Activated CD4-positive, alpha-beta memory T cell treated with anti-CD3 and anti-CD28 coated beads, Interleukin-2, amount 10 ng/mL, durations not matched to agents 7 days and 5 days (primary cell): Measurements from ENCODE around the gene IL36RN. TPM values are rescaled to one million over a fixed set of nuclear protein-coding genes. Genes with fewer than 3 reads are reported as not detected.
"Not testable (repeated sequence)": the region's sequence is repeated elsewhere in the genome, so short reads cannot be mapped to it uniquely, and the experiment has no call there.

ENCODE experiments used
- CTCF ChIA-PET: fragments of 350-600 bp; sonication (Branson Sonifier 250); formaldehyde crosslinking; loops from one replicate; lab custom pipeline; 2021; ENCODE audit warnings: antibody characterized with exemption, inconsistent platforms; lab: Charles Lee
- POLR2A ChIA-PET: fragments of 350-600 bp; sonication (Branson Sonifier 250); formaldehyde crosslinking; loops from one replicate; lab custom pipeline; 2021; ENCODE audit warnings: antibody characterized with exemption; lab: Charles Lee
- DNase-seq: peaks from one replicate; pipeline ENCODE4 v3.0.0-alpha.2; 2020
- H3K27ac Mint-ChIP-seq: one replicate; pipeline ENCODE4 v1.8.0; 2021; ENCODE audit warnings: mild to moderate bottlenecking, mixed read lengths
- H3K27me3 Mint-ChIP-seq: one replicate; pipeline ENCODE4 v1.8.0; 2021; ENCODE audit warnings: mixed read lengths
- H3K36me3 Mint-ChIP-seq: one replicate; pipeline ENCODE4 v1.8.0; 2021; ENCODE audit warnings: low read depth, mixed read lengths
- H3K4me1 Mint-ChIP-seq: one replicate; pipeline ENCODE4 v1.8.0; 2021; ENCODE audit warnings: mixed read lengths
- H3K4me3 Mint-ChIP-seq: one replicate; pipeline ENCODE4 v1.8.0; 2021; ENCODE audit warnings: mild to moderate bottlenecking, mixed read lengths
- H3K9me3 Mint-ChIP-seq: one replicate; pipeline ENCODE4 v1.8.0; 2021; ENCODE audit warnings: mixed read lengths
- total RNA-seq, 2 experiments: library from RNA; stranded (reverse); gene quantifications; one replicate each; pipeline ENCODE4 v1.2.3, GENCODE V29; 2021

IL36RN gene
- total RNA-seq, 2 experiments from 2014 or later = not detected

GRCh38 chr2:113080134-113080533 is 21.1 kb downstream of the IL36RN start:
- peaks cover 15% of the 10 kb centered on the region for H3K27me3 Mint-ChIP-seq
- H3K36me3 Mint-ChIP-seq = no peaks in the 10 kb centered on the region
- peaks cover 6% of the 10 kb centered on the region for H3K4me1 Mint-ChIP-seq
- H3K4me3 Mint-ChIP-seq = no peak overlapping the region
- H3K9me3 Mint-ChIP-seq = no peaks in the 10 kb centered on the region
- POLR2A ChIA-PET = interaction anchor here (0.5 to 1.3 kb wide), 2 partner anchors 95 to 119 kb away, joined by 3 to 4 read pairs; no protein-coding TSS in a partner anchor
- CTCF ChIA-PET = interaction anchor here (0.6 to 3.4 kb wide), 44 partner anchors 8 to 310 kb away, joined by 3 to 78 read pairs (median 5); partner anchors contain the start of genes IL1F10 and PSD4
- peak; percentile 60 for DNase-seq
- no peak overlapping the region for H3K27ac Mint-ChIP-seq

GRCh38 chr2:113081488-113082210 is 22.7 kb downstream of the IL36RN start:
- DNase-seq = no peak
- Mint-ChIP-seq H3K27me3 (peaks cover 10% of the 10 kb centered on the region), H3K4me1 (peaks cover 9% of the 10 kb centered on the region), H3K4me3 (no peak overlapping the region), H3K27ac (no peak overlapping the region), H3K36me3 (no peaks in the 10 kb centered on the region), H3K9me3 (no peaks in the 10 kb centered on the region)
- ChIA-PET POLR2A (no interaction called here), CTCF (interaction anchor here (1.4 to 2.8 kb wide), 4 partner anchors 56 to 308 kb away, joined by 4 to 78 read pairs (median 18); partner anchors contain the start of gene PSD4)

- ChIA-PET CTCF (interaction anchor here (1.0 kb wide), 1 partner anchor 10 kb away, joined by 3 read pairs; no protein-coding TSS in a partner anchor), POLR2A (interaction anchor here (1.0 to 1.9 kb wide), 2 partner anchors 91 to 123 kb away, joined by 3 to 5 read pairs; partner anchors contain the start of gene PSD4)
- H3K27ac Mint-ChIP-seq = no peak overlapping the region
- no peaks in the 10 kb centered on the region for H3K36me3 Mint-ChIP-seq
- DNase-seq = no peak
- H3K4me3 Mint-ChIP-seq = no peak overlapping the region
- no peaks in the 10 kb centered on the region for H3K9me3 Mint-ChIP-seq
- H3K4me1 Mint-ChIP-seq = peaks cover 9% of the 10 kb centered on the region
- peaks cover 9% of the 10 kb centered on the region for H3K27me3 Mint-ChIP-seq
Observed at GRCh38 chr2:113083296-113083695, 24.3 kb downstream of the IL36RN start.

DNA sequence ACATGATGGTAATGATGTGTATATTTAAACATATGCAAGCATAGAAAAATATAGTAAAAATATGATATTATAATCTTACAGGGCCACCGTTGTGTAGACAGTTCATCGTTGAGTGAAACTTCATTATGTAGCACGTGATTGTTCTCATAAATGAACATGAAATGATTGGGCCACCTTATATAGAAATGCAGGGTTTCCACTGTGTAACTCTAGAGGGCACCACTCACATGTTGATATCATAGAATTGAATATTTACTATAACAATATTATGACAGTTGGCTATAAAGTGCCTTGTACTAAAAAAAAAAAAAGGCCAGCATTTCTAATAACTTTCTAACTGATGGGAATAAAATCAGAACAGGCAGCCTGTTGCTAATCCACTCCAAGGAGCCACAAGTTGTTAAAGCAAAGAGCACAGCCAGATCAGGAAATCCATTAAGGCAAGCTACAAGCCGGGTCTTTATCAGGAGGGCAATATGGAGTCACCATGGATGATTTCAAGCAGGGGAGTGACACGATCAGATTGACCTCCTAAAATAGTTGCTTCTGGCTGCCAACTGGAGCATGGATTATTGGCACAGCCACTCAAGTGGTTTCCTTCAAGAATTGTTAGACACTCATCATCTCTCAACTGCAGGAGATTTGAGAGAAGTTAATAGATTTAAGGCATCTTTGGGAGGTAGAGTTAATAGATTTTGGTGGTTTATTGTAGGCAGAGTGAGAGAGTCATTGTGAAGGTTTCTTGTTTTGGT is 25.4 kb downstream of the IL36RN start:
- Mint-ChIP-seq H3K27me3 (peaks cover 9% of the 10 kb centered on the region), H3K4me1 (peaks cover 9% of the 10 kb centered on the region), H3K27ac (no peak overlapping the region), H3K9me3 (no peaks in the 10 kb centered on the region), H3K36me3 (no peaks in the 10 kb centered on the region), H3K4me3 (no peak overlapping the region)
- no peak for DNase-seq
- POLR2A ChIA-PET = interaction anchor here (0.6 to 1.9 kb wide), 3 partner anchors 13 to 89 kb away, joined by 3 to 5 read pairs (median 3); partner anchors contain the start of gene PSD4
- CTCF ChIA-PET = interaction anchor here (0.6 to 1.5 kb wide), 9 partner anchors 8 to 154 kb away, joined by 3 to 5 read pairs (median 3); no protein-coding TSS in a partner anchor

DNA sequence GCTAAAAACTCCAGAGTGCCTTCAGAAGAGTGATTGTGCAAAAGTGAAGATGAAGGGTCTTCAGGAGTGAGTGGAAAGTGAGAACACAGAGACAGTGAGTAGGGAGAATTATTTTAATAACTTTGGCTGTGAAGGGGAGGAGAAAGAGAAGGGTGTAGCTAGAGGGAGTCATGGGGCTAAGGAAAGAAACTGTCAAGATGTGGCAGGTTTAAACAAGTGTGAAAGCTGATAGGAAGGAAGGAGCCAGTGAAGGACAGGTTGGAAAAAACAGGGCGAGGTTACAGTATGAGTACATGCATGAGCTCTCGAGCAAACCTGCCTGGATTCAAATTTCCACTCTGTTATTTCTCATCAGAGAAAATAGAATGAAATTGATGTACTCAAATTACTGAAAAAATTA is 26.5 kb downstream of the IL36RN start:
- DNase-seq = no peak
- Mint-ChIP-seq H3K4me3 (no peak overlapping the region), H3K27ac (no peak overlapping the region), H3K9me3 (no peaks in the 10 kb centered on the region), H3K27me3 (peaks cover 9% of the 10 kb centered on the region), H3K36me3 (no peaks in the 10 kb centered on the region), H3K4me1 (peaks cover 9% of the 10 kb centered on the region)
- ChIA-PET POLR2A (interaction anchor here (1.6 kb wide), 1 partner anchor 13 kb away, joined by 4 read pairs; no protein-coding TSS in a partner anchor), CTCF (interaction anchor here (1.4 to 1.5 kb wide), 2 partner anchors 15 to 51 kb away, joined by 3 to 5 read pairs; no protein-coding TSS in a partner anchor)

- no peak overlapping the region for H3K4me3 Mint-ChIP-seq
- ChIA-PET CTCF (interaction anchor here (1.2 to 3.0 kb wide), 4 partner anchors 8 to 147 kb away, joined by 3 to 17 read pairs (median 4); no protein-coding TSS in a partner anchor), POLR2A (no interaction called here)
- H3K36me3 Mint-ChIP-seq = peaks cover 3% of the 10 kb centered on the region
- no peak overlapping the region for H3K27ac Mint-ChIP-seq
- no peak for DNase-seq
- H3K4me1 Mint-ChIP-seq = peaks cover 9% of the 10 kb centered on the region
- H3K27me3 Mint-ChIP-seq = no peaks in the 10 kb centered on the region
- H3K9me3 Mint-ChIP-seq = no peaks in the 10 kb centered on the region
Observed at GRCh38 chr2:113088213-113088992, 29.4 kb downstream of the IL36RN start.

DNA sequence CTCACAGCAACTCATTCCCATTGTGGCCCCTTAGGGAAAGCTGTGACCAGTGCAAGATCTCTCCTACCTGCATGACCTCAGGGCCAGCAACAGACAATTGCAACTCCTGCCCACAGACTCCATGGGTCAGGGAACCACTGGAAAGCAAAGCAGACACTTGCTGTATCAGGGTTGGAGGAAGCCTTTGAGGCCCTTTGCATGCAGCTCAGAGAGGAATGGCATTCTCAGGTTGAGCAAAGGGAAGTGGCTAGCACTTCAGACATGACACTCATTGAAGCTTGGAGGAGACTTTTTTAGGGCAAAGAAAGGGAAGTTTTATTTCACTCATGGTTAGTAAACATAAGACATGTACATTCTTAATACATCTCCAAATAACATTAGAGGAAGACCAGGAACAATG is 30.9 kb downstream of the IL36RN start:
- H3K27me3 Mint-ChIP-seq = no peaks in the 10 kb centered on the region
- ChIA-PET POLR2A (interaction anchor here (1.5 kb wide), 1 partner anchor 15 kb away, joined by 6 read pairs; no protein-coding TSS in a partner anchor), CTCF (interaction anchor here (0.9 to 3.0 kb wide), 4 partner anchors 10 to 148 kb away, joined by 3 to 17 read pairs (median 5); no protein-coding TSS in a partner anchor)
- peaks cover 5% of the 10 kb centered on the region for H3K4me1 Mint-ChIP-seq
- H3K9me3 Mint-ChIP-seq = no peaks in the 10 kb centered on the region
- no peak for DNase-seq
- H3K27ac Mint-ChIP-seq = no peak overlapping the region
- peaks cover 3% of the 10 kb centered on the region for H3K36me3 Mint-ChIP-seq
- no peak overlapping the region for H3K4me3 Mint-ChIP-seq

DNA sequence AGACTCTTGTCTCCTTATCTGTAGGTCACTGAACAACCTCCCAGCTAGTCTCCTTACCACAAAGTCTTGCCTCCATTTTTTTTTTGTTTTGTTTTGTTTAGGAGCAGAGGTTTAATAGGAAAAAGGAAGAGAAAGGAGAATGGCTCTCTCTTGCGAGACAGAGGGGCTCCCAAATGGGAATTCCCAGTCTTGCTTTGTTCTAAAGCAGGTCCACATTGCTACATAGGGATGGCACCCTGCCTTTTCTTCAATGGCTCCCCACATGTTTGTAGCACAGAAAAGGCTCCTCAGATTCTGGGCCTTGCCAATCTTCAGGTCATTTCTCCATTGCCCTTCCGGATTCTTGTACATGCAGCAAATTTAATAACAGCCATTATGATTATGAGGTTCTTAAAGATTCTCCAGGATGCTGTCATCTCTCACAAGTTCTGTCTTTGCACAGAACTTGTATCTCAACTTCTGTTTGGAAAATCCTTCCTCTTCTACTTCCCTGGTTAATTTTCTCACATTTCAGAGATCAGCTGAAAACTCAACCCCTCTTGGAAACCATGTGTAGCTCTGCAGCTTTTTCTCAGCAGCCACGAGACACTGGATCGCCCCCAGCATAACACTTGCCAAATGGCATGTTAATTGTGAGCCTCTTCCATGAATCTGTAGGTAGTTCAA is 32.4 kb downstream of the IL36RN start:
- Mint-ChIP-seq H3K9me3 (peaks cover 5% of the 10 kb centered on the region), H3K4me3 (no peak overlapping the region), H3K36me3 (peaks cover 9% of the 10 kb centered on the region), H3K27me3 (no peaks in the 10 kb centered on the region), H3K4me1 (no peaks in the 10 kb centered on the region), H3K27ac (no peak overlapping the region)
- ChIA-PET POLR2A (no interaction called here), CTCF (interaction anchor here (1.1 kb wide), 1 partner anchor 47 kb away, joined by 4 read pairs; no protein-coding TSS in a partner anchor)
- no peak for DNase-seq

DNA sequence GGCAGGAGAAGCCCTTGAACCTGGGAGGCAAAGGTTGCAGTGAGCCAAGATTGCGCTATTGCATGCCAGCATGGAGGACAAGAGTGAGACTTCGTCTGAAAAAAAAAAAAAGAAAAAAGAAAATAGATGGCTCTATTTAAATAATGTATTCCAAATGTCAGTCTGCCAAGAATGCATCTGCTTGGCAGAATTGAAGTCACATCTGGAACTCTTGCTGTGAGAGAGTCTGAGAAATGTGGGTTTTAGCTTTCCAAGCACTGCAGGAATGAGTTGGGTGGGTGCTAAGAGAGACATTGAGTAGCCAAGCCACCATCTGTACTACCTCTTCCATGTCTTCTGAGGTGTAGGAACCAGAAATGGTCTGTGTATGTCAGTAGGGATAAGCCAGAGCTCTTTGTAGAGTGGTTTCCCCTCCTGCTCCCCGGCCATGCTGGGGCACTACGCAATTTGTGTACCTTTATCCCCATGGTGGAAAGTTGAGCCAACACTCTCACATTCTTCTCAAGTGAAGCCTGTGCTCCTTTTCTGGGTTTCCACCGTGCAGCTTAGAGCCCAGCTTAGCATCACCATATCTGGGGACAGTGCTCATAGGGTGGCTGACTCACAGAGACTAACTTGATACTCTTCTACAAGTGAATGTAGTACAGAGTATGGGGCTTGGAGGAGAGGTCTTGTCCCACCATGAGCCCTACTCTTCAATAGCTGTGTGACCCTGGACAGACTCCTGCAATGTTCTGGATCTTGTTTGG is 34.0 kb downstream of the IL36RN start:
- peaks cover 14% of the 10 kb centered on the region for H3K36me3 Mint-ChIP-seq
- H3K27me3 Mint-ChIP-seq = no peaks in the 10 kb centered on the region
- POLR2A ChIA-PET = interaction anchor here (0.9 kb wide), 1 partner anchor 83 kb away, joined by 3 read pairs; no protein-coding TSS in a partner anchor
- peaks cover 16% of the 10 kb centered on the region for H3K4me1 Mint-ChIP-seq
- H3K27ac Mint-ChIP-seq = no peak overlapping the region
- peaks cover 18% of the 10 kb centered on the region for H3K9me3 Mint-ChIP-seq
- DNase-seq = no peak
- CTCF ChIA-PET = interaction anchor here (1.3 to 2.2 kb wide), 2 partner anchors 9 to 13 kb away, joined by 3 to 6 read pairs; no protein-coding TSS in a partner anchor
- no peak overlapping the region for H3K4me3 Mint-ChIP-seq

GRCh38 chr2:113093613-113093977 is 34.6 kb downstream of the IL36RN start:
- no peaks in the 10 kb centered on the region for H3K27me3 Mint-ChIP-seq
- ChIA-PET POLR2A (no interaction called here), CTCF (interaction anchor here (1.3 to 2.2 kb wide), 2 partner anchors 10 to 13 kb away, joined by 3 to 6 read pairs; no protein-coding TSS in a partner anchor)
- H3K36me3 Mint-ChIP-seq = peaks cover 19% of the 10 kb centered on the region
- peaks cover 22% of the 10 kb centered on the region for H3K4me1 Mint-ChIP-seq
- no peak overlapping the region for H3K4me3 Mint-ChIP-seq
- no peak overlapping the region for H3K27ac Mint-ChIP-seq
- DNase-seq = no peak
- H3K9me3 Mint-ChIP-seq = peaks cover 20% of the 10 kb centered on the region

- DNase-seq, CTCF ChIA-PET: not testable (repeated sequence)
Observed at GRCh38 chr2:113096306-113096705, 37.3 kb downstream of the IL36RN start.

More at GRCh38 chr2:113096306-113096705, 37.3 kb downstream of the IL36RN start:
- H3K4me1 Mint-ChIP-seq = peaks cover 30% of the 10 kb centered on the region
- H3K36me3 Mint-ChIP-seq = peaks cover 22% of the 10 kb centered on the region
- H3K27ac Mint-ChIP-seq, H3K27me3 Mint-ChIP-seq, H3K4me3 Mint-ChIP-seq, POLR2A ChIA-PET: not testable (repeated sequence)
- H3K9me3 Mint-ChIP-seq = peaks cover 20% of the 10 kb centered on the region
